OCI-LY1 (cell line): Measurements from ENCODE around the gene PCBP4.

Experiments used
- H2AFZ ChIP-seq: fragments of 200-600 bp; sonication (generic), shearing (Covaris generic); 2 replicates; pipeline ENCODE4 v1.6.0; 2014; ENCODE audit warnings: antibody characterized with exemption, mild to moderate bottlenecking, low read length
- H3F3A ChIP-seq: fragments of 200-600 bp; sonication (generic), shearing (Covaris generic); 2 replicates; pipeline ENCODE4 v1.6.0; 2014; ENCODE audit warnings: mild to moderate bottlenecking, antibody characterized with exemption, low read length, moderate library complexity; ENCODE audit not compliant: insufficient read depth
- H3K27ac ChIP-seq: fragments of 200-600 bp; sonication (generic); 2 replicates; pipeline ENCODE4 v1.5.1; 2014; ENCODE audit warnings: low read length, mixed run types, mild to moderate bottlenecking, low read depth; ENCODE audit not compliant: poor library complexity, severe bottlenecking
- H3K27me3 ChIP-seq: fragments of 200-600 bp; sonication (generic); 2 replicates; pipeline ENCODE4 v1.6.0; 2014; ENCODE audit warnings: antibody characterized with exemption, mild to moderate bottlenecking, low read length, moderate library complexity; ENCODE audit not compliant: insufficient read depth
- H3K36me3 ChIP-seq: fragments of 200-600 bp; sonication (generic); 2 replicates; pipeline ENCODE4 v1.6.1; 2014; ENCODE audit warnings: mild to moderate bottlenecking, antibody characterized with exemption, low read length, moderate library complexity, mixed read lengths; ENCODE audit not compliant: insufficient read depth
- H3K4me1 ChIP-seq: fragments of 200-600 bp; sonication (generic); 2 replicates; pipeline ENCODE4 v1.5.1; 2014; ENCODE audit warnings: mild to moderate bottlenecking, low read length, moderate library complexity; ENCODE audit not compliant: insufficient read depth, severe bottlenecking
- H3K4me2 ChIP-seq: fragments of 200-600 bp; sonication (generic), shearing (Covaris generic); 2 replicates; pipeline ENCODE4 v1.6.1; 2014; ENCODE audit warnings: low read length
- H3K4me3 ChIP-seq: fragments of 200-600 bp; sonication (generic); 2 replicates; pipeline ENCODE4 v1.5.1; 2014; ENCODE audit warnings: low read length, low read depth, mild to moderate bottlenecking, mixed read lengths; ENCODE audit not compliant: poor library complexity, severe bottlenecking
- H3K79me2 ChIP-seq: fragments of 200-600 bp; shearing (Covaris generic); 2 replicates; pipeline ENCODE4 v1.6.1; 2016; ENCODE audit warnings: mixed run types, low read length, mixed read lengths; ENCODE audit not compliant: insufficient read depth
- H3K9ac ChIP-seq: fragments of 200-600 bp; sonication (generic), shearing (Covaris generic); 2 replicates; pipeline ENCODE4 v1.6.1; 2014; ENCODE audit warnings: mild to moderate bottlenecking, low read length, mixed read lengths
- H3K9me2 ChIP-seq: fragments of 200-600 bp; sonication (generic), shearing (Covaris generic); 2 replicates; pipeline ENCODE4 v1.6.1; 2014; ENCODE audit warnings: low read depth, mild to moderate bottlenecking, low read length, mixed read lengths
- H3K9me3 ChIP-seq: fragments of 200-600 bp; shearing (Covaris generic); 2 replicates; pipeline ENCODE4 v1.6.1; 2014; ENCODE audit warnings: low read length, mixed read lengths
- H4K20me1 ChIP-seq: fragments of 200-600 bp; sonication (generic), shearing (Covaris generic); 2 replicates; pipeline ENCODE4 v1.6.0; 2016; ENCODE audit warnings: mild to moderate bottlenecking, low read length; ENCODE audit not compliant: insufficient read depth
- EZH2 ChIP-seq: fragments of 200-600 bp; sonication (generic), shearing (Covaris generic); IDR thresholded peaks from 2 replicates; pipeline ENCODE4 v1.8.0; 2017; ENCODE audit warnings: borderline replicate concordance, mixed run types, mild to moderate bottlenecking, antibody characterized with exemption, low read length, moderate library complexity, mixed read lengths
- TF ChIP-seq, protein P1 (sequence below): fragments of 200-600 bp; sonication (generic), shearing (Covaris generic); IDR thresholded peaks from 2 replicates; pipeline ENCODE4 v1.5.1; 2017; ENCODE audit warnings: mild to moderate bottlenecking, antibody characterized with exemption, low read length, moderate library complexity, mixed read lengths

Gene PCBP4

GRCh38 chr3:51977446-51978142, 10.3 kb upstream of the PCBP4 start:
- no peaks in the 10 kb centered on the region for H4K20me1 ChIP-seq
- H3K27me3 ChIP-seq = no peaks in the 10 kb centered on the region
- peak overlapping the region; percentile 77 for H3K27ac ChIP-seq
- H3K4me2 ChIP-seq = peak overlapping the region; percentile 28; the same call in 1 of the 2 replicates
- H3K4me3 ChIP-seq = peak overlapping the region; percentile 0
- H3K9ac ChIP-seq = no peak overlapping the region; the same call in 1 of the 2 replicates
- peaks cover 47% of the 10 kb centered on the region for H3K4me1 ChIP-seq
- no peaks in the 10 kb centered on the region for H3K9me3 ChIP-seq
- H3K79me2 ChIP-seq = no peaks in the 10 kb centered on the region
- H3K36me3 ChIP-seq = peaks cover 4% of the 10 kb centered on the region; the same call in 1 of the 2 replicates
- TF ChIP-seq EZH2 = no peak
- TF ChIP-seq, protein P1, sequence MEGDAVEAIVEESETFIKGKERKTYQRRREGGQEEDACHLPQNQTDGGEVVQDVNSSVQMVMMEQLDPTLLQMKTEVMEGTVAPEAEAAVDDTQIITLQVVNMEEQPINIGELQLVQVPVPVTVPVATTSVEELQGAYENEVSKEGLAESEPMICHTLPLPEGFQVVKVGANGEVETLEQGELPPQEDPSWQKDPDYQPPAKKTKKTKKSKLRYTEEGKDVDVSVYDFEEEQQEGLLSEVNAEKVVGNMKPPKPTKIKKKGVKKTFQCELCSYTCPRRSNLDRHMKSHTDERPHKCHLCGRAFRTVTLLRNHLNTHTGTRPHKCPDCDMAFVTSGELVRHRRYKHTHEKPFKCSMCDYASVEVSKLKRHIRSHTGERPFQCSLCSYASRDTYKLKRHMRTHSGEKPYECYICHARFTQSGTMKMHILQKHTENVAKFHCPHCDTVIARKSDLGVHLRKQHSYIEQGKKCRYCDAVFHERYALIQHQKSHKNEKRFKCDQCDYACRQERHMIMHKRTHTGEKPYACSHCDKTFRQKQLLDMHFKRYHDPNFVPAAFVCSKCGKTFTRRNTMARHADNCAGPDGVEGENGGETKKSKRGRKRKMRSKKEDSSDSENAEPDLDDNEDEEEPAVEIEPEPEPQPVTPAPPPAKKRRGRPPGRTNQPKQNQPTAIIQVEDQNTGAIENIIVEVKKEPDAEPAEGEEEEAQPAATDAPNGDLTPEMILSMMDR = no peak
- H3F3A ChIP-seq = 0 out of 2 replicates have a peak, but pooled peaks cover 8% of the 10 kb centered on the region
- no peak overlapping the region for H2AFZ ChIP-seq
- no peaks in the 10 kb centered on the region for H3K9me2 ChIP-seq

- TF ChIP-seq, protein P1 = peak; percentile 20; the same call in 1 of the 2 replicates
- no peak for TF ChIP-seq EZH2
- Histone ChIP-seq H3K4me3 (peak overlapping the region; percentile 98), H3K9me2 (no peaks in the 10 kb centered on the region), H3K79me2 (no peaks in the 10 kb centered on the region), H3K4me2 (peak overlapping the region; percentile 86), H2AFZ (no peak overlapping the region), H4K20me1 (no peaks in the 10 kb centered on the region), H3K9me3 (no peaks in the 10 kb centered on the region), H3K9ac (peak overlapping the region; percentile 99), H3K4me1 (peaks cover 38% of the 10 kb centered on the region), H3K36me3 (peaks cover 9% of the 10 kb centered on the region), H3K27me3 (no peaks in the 10 kb centered on the region), H3K27ac (peak overlapping the region; percentile 85), H3F3A (0 out of 2 replicates have a peak, but pooled peaks cover 8% of the 10 kb centered on the region)
Measured at GRCh38 chr3:51975852-51976549, 8.7 kb upstream of the PCBP4 start.

GRCh38 chr3:51974963-51975851, 8.0 kb upstream of the PCBP4 start, which contains the start of gene ABHD14A:
Gene ABHD14A (plus strand): TSS chr3:51975064. CDS start chr3:51975136, 72 bp downstream.
- TF ChIP-seq, protein P1 = no peak
- no peak for TF ChIP-seq EZH2
- H3K4me1 ChIP-seq = peaks cover 38% of the 10 kb centered on the region
- no peaks in the 10 kb centered on the region for H3K9me3 ChIP-seq
- H3K27ac ChIP-seq = peak within 1 kb of the TSS; percentile 85
- no peaks in the 10 kb centered on the region for H3K9me2 ChIP-seq
- 0 out of 2 replicates have a peak, but pooled peaks cover 8% of the 10 kb centered on the region for H3F3A ChIP-seq
- H3K36me3 ChIP-seq = peaks cover 10% of the 10 kb centered on the region
- peak within 1 kb of the TSS; percentile 99 for H3K9ac ChIP-seq
- no peak within 1 kb of the TSS for H2AFZ ChIP-seq
- H3K4me2 ChIP-seq = peak within 1 kb of the TSS; percentile 86
- peak within 1 kb of the TSS; percentile 98 for H3K4me3 ChIP-seq
- no peaks in the 10 kb centered on the region for H3K27me3 ChIP-seq
- no peaks in the 10 kb centered on the region for H4K20me1 ChIP-seq
- no peaks in the 10 kb centered on the region for H3K79me2 ChIP-seq
